ENCODE results near the gene ZER1. TPM values are rescaled to one million over a fixed set of nuclear protein-coding genes. Genes with fewer than 3 reads are reported as not detected.

The ZER1 gene
- total and polyA plus RNA-seq, 2 of the 4 experiments (the other 2 are of a cell fraction): 7.7 to 34.9 TPM

DNA sequence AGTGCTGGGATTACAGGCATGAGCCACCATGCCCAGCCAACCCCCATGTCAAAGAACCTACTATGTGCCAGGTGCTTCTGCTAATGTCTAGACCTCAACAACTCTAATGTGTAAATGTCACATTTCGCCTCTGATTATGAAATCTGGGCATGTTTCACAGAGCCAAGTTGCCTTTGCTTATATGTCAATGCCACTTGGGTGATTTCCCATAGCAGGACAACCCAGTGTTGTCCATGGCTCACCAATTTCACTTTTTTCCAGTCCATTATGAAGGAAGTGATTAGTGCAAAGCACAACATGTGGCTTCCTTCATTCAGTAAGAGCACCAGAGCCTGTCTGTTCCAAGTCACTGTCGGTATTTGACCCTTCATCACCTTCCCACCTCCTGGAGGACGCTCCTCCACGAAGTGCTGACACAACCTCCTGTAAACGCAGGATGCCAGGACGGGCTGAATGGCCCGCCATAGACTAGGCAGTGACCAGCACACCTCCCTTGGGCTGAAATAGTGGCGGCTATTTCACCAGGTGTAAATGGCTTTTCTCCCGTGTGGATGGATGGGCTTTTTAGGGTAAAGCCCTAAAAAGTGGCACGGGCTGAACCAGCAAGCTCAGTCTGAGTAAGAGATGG, 70.4 kb downstream of the ZER1 start:
- Histone ChIP-seq H2AK5ac (ENCODE audit: low read depth, low read length) (no peak overlapping the region; the same call in 1 of the 2 replicates), H3K14ac (replicated peaks; ENCODE audit: low read depth, low read length) (no peak overlapping the region), H3K36me3 (ENCODE audit: control insufficient read depth, insufficient read depth, low read length) (peaks cover 7% of the 10 kb centered on the region), H3K9me3 (ENCODE audit: control insufficient read depth, insufficient read depth, low read length) (no peaks in the 10 kb centered on the region), H3K4me1 (ENCODE audit: control insufficient read depth, insufficient read depth, low read length) (no peaks in the 10 kb centered on the region), H3K9ac (ENCODE audit: low read depth, low read length) (no peak overlapping the region), H3K9me1 (ENCODE audit: insufficient read depth, low read length) (peaks cover 11% of the 10 kb centered on the region), H4K91ac (ENCODE audit: insufficient read depth, low read depth, low read length) (no peak overlapping the region), H3K4me3 (ENCODE audit: insufficient read depth, low read depth, low read length) (no peak overlapping the region), H4K20me1 (ENCODE audit: insufficient read depth, low read length) (no peaks in the 10 kb centered on the region; the same call in 1 of the 2 replicates), H2AK9ac (replicated peaks; ENCODE audit: low read depth, low read length, poor library complexity) (no peak overlapping the region), H2BK5ac (ENCODE audit: low read depth, low read length, poor library complexity, severe bottlenecking) (no peak overlapping the region), H3K56ac (ENCODE audit: extremely low read depth, insufficient read depth, low read length) (no peak overlapping the region), H3K79me1 (ENCODE audit: low read depth in 1 of 2, low read length in 2 of 2) (peaks cover 0 to 32% of the 10 kb centered on the region in 2 experiments; a peak in 3 of 4 replicates), H2BK20ac (ENCODE audit: low read depth, low read length) (no peak overlapping the region), H2AFZ (replicated peaks; ENCODE audit: low read length, poor library complexity) (peak overlapping the region; percentile 4), H4K8ac (ENCODE audit: low read depth in 2 of 2, low read length in 2 of 2) (no peak overlapping the region; a peak in 1 of 4 replicates), H3K27ac (ENCODE audit: insufficient read depth, low read length) (no peak overlapping the region), H3K4ac (ENCODE audit: low read depth, low read length) (no peak overlapping the region), H3K27me3 (ENCODE audit: control insufficient read depth, insufficient read depth, low read length) (no peaks in the 10 kb centered on the region), H2BK120ac (ENCODE audit: low read depth, low read length) (no peak overlapping the region; the same call in 1 of the 2 replicates), H3K23ac (ENCODE audit: low read depth, low read length) (no peak overlapping the region), H2BK15ac (ENCODE audit: low read depth, low read length) (no peak overlapping the region), H3K4me2 (ENCODE audit: low read depth, low read length) (no peak overlapping the region), H3K18ac (ENCODE audit: low read depth, low read length) (no peak overlapping the region), H4K5ac (ENCODE audit: low read depth, low read length) (no peak overlapping the region)
- intact Hi-C loops (cut with micrococcal nuclease) (no loop called here), in situ Hi-C loops (cut with MboI; ENCODE audit: low sequenced_read_pairs) (no loop called here), dilution Hi-C loops (cut with HindIII; ENCODE audit: low sequenced_read_pairs, unreplicated experiment) (no loop called here)
- ChIA-PET CTCF (interaction anchor here (1.1 kb wide), 1 partner anchor 9 kb away, joined by 4 read pairs; no protein-coding TSS in a partner anchor), POLR2A (ENCODE audit: unreplicated experiment) (no interaction called here)
- DNase-seq (no peak), ATAC-seq (ENCODE audit: low read depth) (no peak)
- 43% methylated on average over 5 of the region's 10 CpGs; no CpG with 5 or more reads in 1 of the 2 experiments for whole genome bisulfite sequencing, 2 experiments (ENCODE audit: extremely low coverage in 2 of 2, insufficient read length in 1 of 2)
- BruUV-seq (replicated peaks): no TSS peak
- TF ChIP-seq, protein P1, sequence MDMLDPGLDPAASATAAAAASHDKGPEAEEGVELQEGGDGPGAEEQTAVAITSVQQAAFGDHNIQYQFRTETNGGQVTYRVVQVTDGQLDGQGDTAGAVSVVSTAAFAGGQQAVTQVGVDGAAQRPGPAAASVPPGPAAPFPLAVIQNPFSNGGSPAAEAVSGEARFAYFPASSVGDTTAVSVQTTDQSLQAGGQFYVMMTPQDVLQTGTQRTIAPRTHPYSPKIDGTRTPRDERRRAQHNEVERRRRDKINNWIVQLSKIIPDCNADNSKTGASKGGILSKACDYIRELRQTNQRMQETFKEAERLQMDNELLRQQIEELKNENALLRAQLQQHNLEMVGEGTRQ (IDR thresholded peaks at IDR 0.05; ENCODE audit: low read depth, low read length): no peak
- TF ChIP-seq SMC3 (IDR thresholded peaks at IDR 0.05; ENCODE audit: low read depth, low read length): no peak
- TF ChIP-seq POLR2A (IDR thresholded peaks at IDR 0.05; ENCODE audit: low read depth, low read length): no peak
- no peak for TF ChIP-seq RCOR1 (IDR thresholded peaks at IDR 0.05; ENCODE audit: insufficient replicate concordance, low read length)
- TF ChIP-seq NFE2L2 (IDR thresholded peaks at IDR 0.05; ENCODE audit: low read depth, low read length): no peak
- TF ChIP-seq RFX5 (IDR thresholded peaks at IDR 0.05; ENCODE audit: low read depth, low read length): no peak
- TF ChIP-seq MAZ (IDR thresholded peaks at IDR 0.05; ENCODE audit: borderline replicate concordance, low read depth, low read length): no peak
- TF ChIP-seq ELK1 (IDR thresholded peaks at IDR 0.05; ENCODE audit: borderline replicate concordance, low read depth, low read length): no peak
- TF ChIP-seq MXI1 (IDR thresholded peaks at IDR 0.05; ENCODE audit: borderline replicate concordance, low read depth, low read length): no peak
- TF ChIP-seq, protein P2, sequence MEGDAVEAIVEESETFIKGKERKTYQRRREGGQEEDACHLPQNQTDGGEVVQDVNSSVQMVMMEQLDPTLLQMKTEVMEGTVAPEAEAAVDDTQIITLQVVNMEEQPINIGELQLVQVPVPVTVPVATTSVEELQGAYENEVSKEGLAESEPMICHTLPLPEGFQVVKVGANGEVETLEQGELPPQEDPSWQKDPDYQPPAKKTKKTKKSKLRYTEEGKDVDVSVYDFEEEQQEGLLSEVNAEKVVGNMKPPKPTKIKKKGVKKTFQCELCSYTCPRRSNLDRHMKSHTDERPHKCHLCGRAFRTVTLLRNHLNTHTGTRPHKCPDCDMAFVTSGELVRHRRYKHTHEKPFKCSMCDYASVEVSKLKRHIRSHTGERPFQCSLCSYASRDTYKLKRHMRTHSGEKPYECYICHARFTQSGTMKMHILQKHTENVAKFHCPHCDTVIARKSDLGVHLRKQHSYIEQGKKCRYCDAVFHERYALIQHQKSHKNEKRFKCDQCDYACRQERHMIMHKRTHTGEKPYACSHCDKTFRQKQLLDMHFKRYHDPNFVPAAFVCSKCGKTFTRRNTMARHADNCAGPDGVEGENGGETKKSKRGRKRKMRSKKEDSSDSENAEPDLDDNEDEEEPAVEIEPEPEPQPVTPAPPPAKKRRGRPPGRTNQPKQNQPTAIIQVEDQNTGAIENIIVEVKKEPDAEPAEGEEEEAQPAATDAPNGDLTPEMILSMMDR (conservative IDR thresholded peaks at IDR 0.05; ENCODE audit: low read depth, low read length): no peak
- no peak for TF ChIP-seq CHD1 (IDR thresholded peaks at IDR 0.05; ENCODE audit: low read depth, low read length)
- TF ChIP-seq RAD21 (IDR thresholded peaks at IDR 0.05; ENCODE audit: low read length): no peak
- no peak for TF ChIP-seq FOS (IDR thresholded peaks at IDR 0.05; ENCODE audit: low read depth, low read length)
- no peak for TF ChIP-seq MAFK (IDR thresholded peaks at IDR 0.05; ENCODE audit: low read depth, low read length)
- no peak for TF ChIP-seq BHLHE40 (IDR thresholded peaks at IDR 0.05; ENCODE audit: low read depth, low read length)
- no peak for TF ChIP-seq CEBPB (IDR thresholded peaks at IDR 0.05; ENCODE audit: low read depth, low read length)
